ENCODE data around the gene OTUD3. TPM values are rescaled to one million over a fixed set of nuclear protein-coding genes. Genes with fewer than 3 reads are reported as not detected.
A peak's percentile ranks its signal among the peaks of the same experiment; 100 is the strongest.

The OTUD3 gene
- total RNA-seq, 1 donor from 2014 or later, result 10.0 TPM

DNA sequence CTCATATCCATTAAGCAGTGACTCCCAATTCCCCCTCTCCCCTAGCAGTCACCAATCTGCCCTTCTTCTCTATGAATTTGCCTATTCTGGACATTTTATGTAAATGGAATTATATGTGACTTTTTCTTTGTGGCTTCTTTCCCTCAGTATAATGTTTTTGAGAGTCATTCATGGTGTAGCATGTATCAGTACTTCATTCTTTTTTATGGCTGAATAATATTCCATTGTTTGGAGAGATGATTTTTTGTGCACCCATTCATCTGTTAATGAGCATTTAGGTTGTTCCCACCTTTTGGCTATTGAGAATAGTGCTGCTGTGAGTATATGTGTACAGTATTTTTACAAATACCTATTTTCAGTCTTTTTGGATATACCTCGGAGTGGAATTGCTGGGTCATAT is 19.5 kb downstream of the OTUD3 start:
- Mint-ChIP-seq H3K4me3 (ENCODE audit: low read depth) (no peak overlapping the region), H3K27me3 (ENCODE audit: low read depth) (no peaks in the 10 kb centered on the region), H3K36me3 (ENCODE audit: low read depth) (peaks cover 70% of the 10 kb centered on the region), H3K27ac (no peak overlapping the region), H3K4me1 (ENCODE audit: low read depth) (no peaks in the 10 kb centered on the region), H3K9me3 (peaks cover 4% of the 10 kb centered on the region)
- no peak for DNase-seq (ENCODE audit: low spot score)
- intact Hi-C loops (cut with micrococcal nuclease), result no loop called here

DNA sequence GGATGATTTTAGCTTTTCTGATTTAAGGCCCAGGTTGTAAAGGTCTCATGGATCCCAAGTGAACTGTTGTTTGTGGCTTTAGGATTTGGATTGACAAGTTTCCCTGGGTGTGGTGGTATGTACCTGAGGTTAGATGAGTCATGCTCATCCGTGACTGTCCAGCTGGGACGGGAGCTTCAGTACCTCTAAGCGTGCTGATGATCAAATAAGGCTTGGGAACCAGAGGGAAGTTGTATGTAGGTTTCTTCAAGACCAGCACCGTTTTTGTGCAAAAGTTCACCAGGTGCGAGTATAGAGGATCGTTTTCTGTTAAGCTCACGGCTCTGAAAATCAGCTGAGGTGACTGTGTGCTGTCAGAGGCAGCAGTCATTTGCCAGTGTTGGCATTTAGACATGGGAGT is 21.4 kb downstream of the OTUD3 start:
- H3K27me3 Mint-ChIP-seq (ENCODE audit: low read depth), result no peaks in the 10 kb centered on the region
- H3K4me3 Mint-ChIP-seq (ENCODE audit: low read depth), result no peak overlapping the region
- intact Hi-C loops (cut with micrococcal nuclease), result no loop called here
- H3K36me3 Mint-ChIP-seq (ENCODE audit: low read depth), result peaks cover 78% of the 10 kb centered on the region
- no peak for DNase-seq (ENCODE audit: low spot score)
- H3K9me3 Mint-ChIP-seq, result peaks cover 4% of the 10 kb centered on the region
- H3K27ac Mint-ChIP-seq, result no peak overlapping the region
- no peaks in the 10 kb centered on the region for H3K4me1 Mint-ChIP-seq (ENCODE audit: low read depth)

GRCh38 chr1:19907456-19907855 is 25.3 kb downstream of the OTUD3 start:
- Mint-ChIP-seq H3K4me1 (ENCODE audit: low read depth) (peaks cover 2% of the 10 kb centered on the region), H3K36me3 (ENCODE audit: low read depth) (peaks cover 77% of the 10 kb centered on the region), H3K9me3 (no peaks in the 10 kb centered on the region), H3K27ac (no peak overlapping the region), H3K4me3 (ENCODE audit: low read depth) (no peak overlapping the region), H3K27me3 (ENCODE audit: low read depth) (no peaks in the 10 kb centered on the region)
- intact Hi-C loops (cut with micrococcal nuclease), result no loop called here
- DNase-seq (ENCODE audit: low spot score), result no peak

DNA sequence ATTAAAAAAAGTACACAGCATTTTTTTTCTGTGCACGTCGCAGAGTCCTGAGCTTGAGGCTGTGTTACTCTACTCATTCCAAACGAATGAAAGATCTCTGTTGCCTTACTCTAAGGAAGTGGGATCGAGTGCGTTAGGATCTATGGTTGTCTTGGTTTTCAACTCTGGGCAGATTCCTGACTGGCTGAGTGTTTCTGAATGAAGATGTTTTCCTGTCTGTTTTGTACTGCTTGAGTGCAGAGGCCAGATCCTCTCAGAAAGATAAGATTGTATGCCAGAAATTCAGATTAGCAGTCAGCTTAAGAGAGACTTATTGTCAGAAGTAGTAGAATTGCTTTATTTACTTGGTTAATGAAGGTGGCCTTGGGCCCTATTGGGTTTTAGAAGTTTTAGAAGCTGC is 27.2 kb downstream of the OTUD3 start:
- Mint-ChIP-seq H3K9me3 (no peaks in the 10 kb centered on the region), H3K36me3 (ENCODE audit: low read depth) (peaks cover 71% of the 10 kb centered on the region), H3K27me3 (ENCODE audit: low read depth) (no peaks in the 10 kb centered on the region), H3K27ac (no peak overlapping the region), H3K4me1 (ENCODE audit: low read depth) (peaks cover 2% of the 10 kb centered on the region), H3K4me3 (ENCODE audit: low read depth) (no peak overlapping the region)
- no peak for DNase-seq (ENCODE audit: low spot score)
- intact Hi-C loops (cut with micrococcal nuclease), result no loop called here

DNA sequence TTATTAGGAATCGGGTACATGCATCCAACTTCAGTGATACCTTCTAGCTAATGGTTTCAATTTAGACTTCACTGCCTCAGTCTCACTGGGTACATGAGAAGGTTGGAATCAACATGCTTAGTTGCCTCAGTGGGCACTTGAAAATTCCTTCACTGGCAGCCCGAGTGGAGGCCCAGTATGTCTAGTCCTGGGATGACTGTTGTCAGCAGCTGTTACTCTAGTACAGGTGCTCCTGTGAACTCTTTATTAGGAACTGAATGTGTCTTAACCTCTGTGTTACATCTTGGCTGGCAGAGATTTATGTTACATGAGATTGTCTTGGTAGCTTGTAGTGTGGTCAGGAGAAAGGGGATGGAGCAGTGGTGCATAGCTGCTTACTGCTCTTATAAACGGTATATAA is 27.8 kb downstream of the OTUD3 start:
- Mint-ChIP-seq H3K27me3 (ENCODE audit: low read depth) (no peaks in the 10 kb centered on the region), H3K36me3 (ENCODE audit: low read depth) (peaks cover 66% of the 10 kb centered on the region), H3K4me1 (ENCODE audit: low read depth) (peaks cover 2% of the 10 kb centered on the region), H3K4me3 (ENCODE audit: low read depth) (no peak overlapping the region), H3K9me3 (no peaks in the 10 kb centered on the region), H3K27ac (no peak overlapping the region)
- no peak for DNase-seq (ENCODE audit: low spot score)
- intact Hi-C loops (cut with micrococcal nuclease), result no loop called here

DNA sequence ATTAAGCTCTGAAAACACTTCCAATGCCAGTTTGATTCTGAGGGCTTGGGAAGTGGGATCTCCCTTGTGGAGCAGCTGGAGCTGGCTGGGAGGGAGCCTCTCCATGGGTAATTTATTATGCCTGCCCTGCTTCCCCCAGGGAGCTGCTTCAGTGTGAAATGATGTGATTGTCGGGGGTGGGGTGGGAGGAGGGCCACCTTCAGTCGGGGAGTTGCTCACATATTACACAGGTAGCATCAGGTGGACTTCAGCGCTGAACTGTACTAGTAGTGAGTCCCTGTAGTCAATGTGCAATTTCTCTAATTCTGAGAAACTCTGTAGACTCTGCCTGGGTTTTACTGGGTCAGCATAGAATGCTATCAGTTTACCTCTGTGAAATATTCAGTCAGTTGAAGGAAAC is 28.5 kb downstream of the OTUD3 start:
- no peak overlapping the region for H3K4me3 Mint-ChIP-seq (ENCODE audit: low read depth)
- H3K27me3 Mint-ChIP-seq (ENCODE audit: low read depth), result no peaks in the 10 kb centered on the region
- peaks cover 2% of the 10 kb centered on the region for H3K4me1 Mint-ChIP-seq (ENCODE audit: low read depth)
- no peak overlapping the region for H3K27ac Mint-ChIP-seq
- no peaks in the 10 kb centered on the region for H3K9me3 Mint-ChIP-seq
- no peak for DNase-seq (ENCODE audit: low spot score)
- intact Hi-C loops (cut with micrococcal nuclease), result no loop called here
- H3K36me3 Mint-ChIP-seq (ENCODE audit: low read depth), result peaks cover 63% of the 10 kb centered on the region

GRCh38 chr1:19918057-19918456 is 35.9 kb downstream of the OTUD3 start:
- H3K4me3 Mint-ChIP-seq (ENCODE audit: low read depth), result no peak overlapping the region
- no peaks in the 10 kb centered on the region for H3K27me3 Mint-ChIP-seq (ENCODE audit: low read depth)
- intact Hi-C loops (cut with micrococcal nuclease), result loop anchor here (1.0 kb wide), 2 partner anchors 234 to 277 kb away; no protein-coding TSS in a partner anchor
- no peaks in the 10 kb centered on the region for H3K4me1 Mint-ChIP-seq (ENCODE audit: low read depth)
- no peaks in the 10 kb centered on the region for H3K9me3 Mint-ChIP-seq
- no peak overlapping the region for H3K27ac Mint-ChIP-seq
- peaks cover 5% of the 10 kb centered on the region for H3K36me3 Mint-ChIP-seq (ENCODE audit: low read depth)
- DNase-seq (ENCODE audit: low spot score), result peak; percentile 61

DNA sequence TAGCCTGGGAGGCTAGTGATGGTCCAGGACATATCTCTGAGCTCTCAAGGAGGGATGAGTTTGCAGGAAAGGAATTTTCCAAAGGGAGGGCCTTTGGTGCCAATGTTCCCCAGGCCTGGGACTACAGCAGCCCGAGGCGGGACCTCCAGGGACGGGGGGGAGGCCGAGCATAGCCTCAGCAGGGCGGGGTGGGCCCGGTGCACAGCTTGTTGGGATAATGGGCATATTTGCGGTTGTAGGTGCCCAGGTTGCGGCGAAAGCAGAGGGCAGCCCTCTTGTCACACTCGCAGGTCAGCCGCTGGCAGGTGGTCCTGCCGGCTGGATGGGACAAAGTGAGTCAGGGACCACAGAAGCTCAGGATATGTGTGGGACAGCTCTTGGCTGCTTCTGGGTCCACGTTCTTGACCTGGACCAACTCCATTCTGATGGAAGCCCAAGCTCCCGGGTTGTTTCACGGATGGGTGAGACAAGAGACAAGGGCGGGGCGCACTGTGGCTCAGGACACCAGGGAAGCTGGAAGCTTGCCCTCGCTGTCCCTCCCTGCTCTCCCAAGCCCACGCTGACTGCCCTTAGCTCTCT is 38.0 kb downstream of the OTUD3 start:
- H3K27ac Mint-ChIP-seq, result no peak overlapping the region
- H3K4me3 Mint-ChIP-seq (ENCODE audit: low read depth), result no peak overlapping the region
- H3K4me1 Mint-ChIP-seq (ENCODE audit: low read depth), result no peaks in the 10 kb centered on the region

DNA sequence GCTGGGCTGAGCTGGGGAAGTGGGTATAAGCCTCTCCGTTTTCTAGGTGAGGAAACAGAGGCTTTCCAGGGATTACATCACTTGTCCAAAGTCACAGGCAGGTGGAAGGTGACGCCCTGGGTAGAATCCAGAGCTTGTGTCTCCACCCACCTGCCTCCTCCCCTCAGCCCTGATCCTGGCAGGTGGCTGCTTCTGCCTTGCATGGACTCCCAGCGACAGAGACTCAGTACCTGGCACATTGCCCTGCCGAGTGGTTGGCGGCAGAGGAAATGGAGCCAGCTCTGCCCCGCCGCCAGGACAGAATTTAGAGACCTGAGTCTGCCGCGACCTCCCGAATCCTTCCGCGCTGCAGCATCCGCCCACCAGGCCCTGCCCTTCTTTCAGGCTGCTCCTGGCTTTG is 39.1 kb downstream of the OTUD3 start:
- H3K36me3 Mint-ChIP-seq (ENCODE audit: low read depth), result no peaks in the 10 kb centered on the region
- no peaks in the 10 kb centered on the region for H3K4me1 Mint-ChIP-seq (ENCODE audit: low read depth)
- H3K27me3 Mint-ChIP-seq (ENCODE audit: low read depth), result no peaks in the 10 kb centered on the region
- no peak for DNase-seq (ENCODE audit: low spot score)
- H3K4me3 Mint-ChIP-seq (ENCODE audit: low read depth), result no peak overlapping the region
- intact Hi-C loops (cut with micrococcal nuclease), result no loop called here
- no peak overlapping the region for H3K27ac Mint-ChIP-seq
- no peaks in the 10 kb centered on the region for H3K9me3 Mint-ChIP-seq

More for the DNA sequence above, 38.0 kb downstream of the OTUD3 start:
- Mint-ChIP-seq H3K36me3 (ENCODE audit: low read depth) (no peaks in the 10 kb centered on the region), H3K27me3 (ENCODE audit: low read depth) (no peaks in the 10 kb centered on the region), H3K9me3 (no peaks in the 10 kb centered on the region)
- DNase-seq (ENCODE audit: low spot score), result no peak
- intact Hi-C loops (cut with micrococcal nuclease), result no loop called here

DNA sequence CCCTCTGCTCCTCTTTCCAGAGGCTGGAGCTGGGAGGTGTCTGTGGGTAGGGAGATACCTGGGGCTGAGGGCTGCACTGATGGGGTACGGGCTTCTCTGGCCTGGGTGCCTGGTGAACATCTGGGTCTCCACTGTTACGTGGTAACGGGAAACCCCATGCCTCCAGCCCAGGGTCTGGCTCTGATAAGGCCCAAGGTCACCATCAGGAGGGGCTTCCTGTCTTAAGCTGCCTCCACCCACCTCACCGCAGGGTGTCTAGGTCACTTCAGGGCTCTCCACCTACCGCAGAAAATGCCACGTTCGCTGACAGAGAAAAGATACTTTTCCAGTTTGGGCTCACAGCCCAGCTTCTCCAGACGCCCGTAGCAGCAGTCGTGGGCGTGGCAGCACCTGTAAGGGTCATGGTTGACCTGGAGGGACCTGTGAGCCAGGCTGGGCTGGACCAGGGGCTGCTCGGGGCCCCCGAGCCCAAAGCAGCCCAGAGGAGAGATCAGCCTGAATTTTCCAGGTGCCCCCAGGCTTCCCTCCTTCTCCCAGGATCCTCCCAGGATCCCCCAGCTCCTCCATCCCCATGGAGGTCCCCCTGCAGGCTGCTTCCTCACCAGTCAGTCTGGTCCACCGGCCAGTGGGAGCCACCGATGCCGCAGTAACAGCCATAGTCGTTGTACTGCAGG is 40.0 kb downstream of the OTUD3 start:
- Mint-ChIP-seq H3K27ac (no peak overlapping the region), H3K36me3 (ENCODE audit: low read depth) (no peaks in the 10 kb centered on the region), H3K9me3 (no peaks in the 10 kb centered on the region), H3K27me3 (ENCODE audit: low read depth) (no peaks in the 10 kb centered on the region), H3K4me3 (ENCODE audit: low read depth) (no peak overlapping the region), H3K4me1 (ENCODE audit: low read depth) (no peaks in the 10 kb centered on the region)
- DNase-seq (ENCODE audit: low spot score), result no peak
- intact Hi-C loops (cut with micrococcal nuclease), result no loop called here

GRCh38 chr1:19923137-19923952 is 41.1 kb downstream of the OTUD3 start, which contains the start of gene PLA2G2E:
TSS of gene PLA2G2E (minus strand) at chr1:19923617. CDS start at chr1:19923559, 58 bp downstream.
- no peaks in the 10 kb centered on the region for H3K27me3 Mint-ChIP-seq (ENCODE audit: low read depth)
- intact Hi-C loops (cut with micrococcal nuclease), result no loop called here
- no peaks in the 10 kb centered on the region for H3K9me3 Mint-ChIP-seq

GRCh38 chr1:19923953-19924346 is 41.8 kb downstream of the OTUD3 start:
- H3K27me3 Mint-ChIP-seq (ENCODE audit: low read depth), result no peaks in the 10 kb centered on the region
- intact Hi-C loops (cut with micrococcal nuclease), result no loop called here
- no peaks in the 10 kb centered on the region for H3K36me3 Mint-ChIP-seq (ENCODE audit: low read depth)
- no peaks in the 10 kb centered on the region for H3K4me1 Mint-ChIP-seq (ENCODE audit: low read depth)
- DNase-seq (ENCODE audit: low spot score), result no peak
- H3K9me3 Mint-ChIP-seq, result no peaks in the 10 kb centered on the region
- H3K4me3 Mint-ChIP-seq (ENCODE audit: low read depth), result no peak overlapping the region
- H3K27ac Mint-ChIP-seq, result no peak overlapping the region

More at GRCh38 chr1:19923137-19923952, 41.1 kb downstream of the OTUD3 start, which contains the start of gene PLA2G2E:
- no peaks in the 10 kb centered on the region for H3K4me1 Mint-ChIP-seq (ENCODE audit: low read depth)
- no peak for DNase-seq (ENCODE audit: low spot score)
- H3K4me3 Mint-ChIP-seq (ENCODE audit: low read depth), result no peak within 1 kb of the TSS
- H3K27ac Mint-ChIP-seq, result no peak within 1 kb of the TSS
- H3K36me3 Mint-ChIP-seq (ENCODE audit: low read depth), result no peaks in the 10 kb centered on the region
